Activated naive CD8-positive, alpha-beta T cell treated with anti-CD3 and anti-CD28 coated beads, Interleukin-2, amount 50 U/mL, for 24 hours (primary cell): ENCODE measurements around the gene NDST4.

Source experiments
- ATAC-seq: fragments of 150-1000 bp; cut with Tn5 transposase; one replicate; pipeline ENCODE4 v1.10.0; 2021
- DNase-seq: peaks from one replicate; pipeline ENCODE4 v3.0.0; 2021
- H3K27ac Mint-ChIP-seq: one replicate; pipeline ENCODE4 v1.8.0; 2021; ENCODE audit warnings: mild to moderate bottlenecking, mixed read lengths
- H3K27me3 Mint-ChIP-seq: one replicate; pipeline ENCODE4 v1.8.0; 2021; ENCODE audit warnings: mixed read lengths
- H3K36me3 Mint-ChIP-seq: one replicate; pipeline ENCODE4 v1.8.0; 2021; ENCODE audit warnings: low read depth, mixed read lengths
- H3K4me1 Mint-ChIP-seq: one replicate; pipeline ENCODE4 v1.8.0; 2021; ENCODE audit warnings: mixed read lengths
- H3K4me3 Mint-ChIP-seq: one replicate; pipeline ENCODE4 v1.8.0; 2021; ENCODE audit warnings: mild to moderate bottlenecking, moderate library complexity, mixed read lengths
- H3K9me3 Mint-ChIP-seq: one replicate; pipeline ENCODE4 v1.8.0; 2021; ENCODE audit warnings: mixed read lengths

NDST4 gene

DNA sequence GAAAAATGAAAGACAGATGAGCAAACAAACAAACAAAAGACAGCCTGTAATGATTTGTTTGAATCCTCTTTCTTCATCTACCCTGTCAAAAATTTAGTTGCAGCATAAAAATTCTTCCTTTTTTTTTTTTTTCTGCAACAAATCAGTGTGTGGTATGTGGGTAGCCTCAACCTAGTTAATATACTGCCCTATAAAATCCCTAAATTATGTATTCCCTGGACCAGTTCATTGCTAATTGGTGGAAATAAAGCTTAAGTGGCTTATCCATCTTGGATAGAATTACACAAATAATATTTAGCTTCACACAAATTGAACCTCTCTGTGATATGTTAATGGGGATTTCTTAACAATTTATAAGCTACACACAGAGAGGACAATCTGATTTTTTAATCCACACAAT lies 208.4 kb downstream of the NDST4 start:
- Mint-ChIP-seq H3K9me3 (no peaks in the 10 kb centered on the region), H3K4me3 (no peak overlapping the region), H3K27me3 (no peaks in the 10 kb centered on the region), H3K4me1 (no peaks in the 10 kb centered on the region), H3K27ac (no peak overlapping the region), H3K36me3 (no peaks in the 10 kb centered on the region)
- ATAC-seq (no peak), DNase-seq (no peak)

DNA sequence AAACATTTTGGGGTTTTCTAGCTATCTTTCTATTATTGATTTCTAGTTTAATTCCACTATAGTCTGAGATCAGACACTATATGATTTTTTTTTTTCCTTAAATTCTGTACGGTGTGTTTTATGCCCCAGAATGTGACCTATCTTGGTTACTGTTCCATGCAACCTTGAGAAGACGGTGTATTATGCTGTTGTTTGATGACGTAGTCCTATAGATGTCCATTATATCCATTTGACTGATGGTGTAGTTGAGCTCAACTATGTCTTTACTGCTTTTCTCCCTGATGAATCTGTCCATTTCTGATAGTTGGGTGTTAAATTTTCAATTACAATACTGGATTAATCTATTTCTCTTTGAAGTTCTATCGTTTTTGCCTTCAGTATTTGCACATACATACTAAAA lies 212.5 kb downstream of the NDST4 start:
- no peaks in the 10 kb centered on the region for H3K27me3 Mint-ChIP-seq
- no peak overlapping the region for H3K4me3 Mint-ChIP-seq
- no peaks in the 10 kb centered on the region for H3K36me3 Mint-ChIP-seq
- H3K9me3 Mint-ChIP-seq = peaks cover 8% of the 10 kb centered on the region
- no peak overlapping the region for H3K27ac Mint-ChIP-seq
- DNase-seq (no peak), ATAC-seq (no peak)
- no peaks in the 10 kb centered on the region for H3K4me1 Mint-ChIP-seq

- no peak overlapping the region for H3K27ac Mint-ChIP-seq
- no peaks in the 10 kb centered on the region for H3K27me3 Mint-ChIP-seq
- no peaks in the 10 kb centered on the region for H3K36me3 Mint-ChIP-seq
- ATAC-seq = no peak
- H3K4me3 Mint-ChIP-seq = no peak overlapping the region
- no peak for DNase-seq
- no peaks in the 10 kb centered on the region for H3K4me1 Mint-ChIP-seq
- peaks cover 3% of the 10 kb centered on the region for H3K9me3 Mint-ChIP-seq
Observed at GRCh38 chr4:114890773-114891172, 222.6 kb downstream of the NDST4 start.

DNA sequence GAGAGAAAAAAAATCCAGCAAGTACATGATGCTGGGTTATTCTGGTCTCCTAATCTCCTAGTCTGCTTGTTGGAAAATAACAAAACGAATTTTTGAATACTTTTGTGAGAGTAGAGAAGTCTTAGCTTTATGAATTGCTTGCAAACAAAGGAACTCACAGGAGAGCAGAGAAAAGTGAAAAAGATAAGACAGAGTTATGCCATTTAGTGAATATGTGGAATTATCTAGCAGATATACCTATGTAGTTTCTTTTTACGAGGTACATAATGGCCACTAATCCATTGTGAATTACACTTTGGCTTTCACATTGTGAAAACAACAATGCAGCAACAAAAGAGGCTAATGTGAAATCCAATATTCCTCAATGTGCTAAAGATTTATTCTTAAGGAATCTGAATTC lies 226.7 kb downstream of the NDST4 start:
- ATAC-seq (no peak), DNase-seq (no peak)
- H3K27me3 Mint-ChIP-seq = no peaks in the 10 kb centered on the region
- H3K36me3 Mint-ChIP-seq = no peaks in the 10 kb centered on the region
- no peak overlapping the region for H3K27ac Mint-ChIP-seq
- H3K4me1 Mint-ChIP-seq = no peaks in the 10 kb centered on the region
- no peaks in the 10 kb centered on the region for H3K9me3 Mint-ChIP-seq
- no peak overlapping the region for H3K4me3 Mint-ChIP-seq

DNA sequence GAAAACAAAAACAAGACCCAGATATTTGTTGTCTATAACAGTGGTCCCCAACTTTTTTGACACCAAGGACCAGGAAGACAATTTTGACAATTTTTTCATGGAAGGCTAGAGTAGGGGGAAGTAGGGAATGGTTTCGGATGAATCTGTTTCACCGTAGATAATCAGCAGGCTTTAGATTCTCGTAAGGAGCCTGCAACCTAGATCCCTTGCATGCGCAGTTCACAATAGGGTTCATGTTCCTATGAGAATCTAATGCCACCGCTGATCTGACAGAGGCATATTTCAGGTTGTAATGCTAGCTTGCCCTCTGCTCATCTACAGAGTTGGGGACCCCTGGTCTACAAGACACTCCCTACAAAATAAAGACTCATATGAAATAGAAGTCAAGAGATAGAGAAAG lies 229.8 kb downstream of the NDST4 start:
- Mint-ChIP-seq H3K4me3 (no peak overlapping the region), H3K9me3 (no peaks in the 10 kb centered on the region), H3K27ac (no peak overlapping the region), H3K36me3 (no peaks in the 10 kb centered on the region), H3K27me3 (no peaks in the 10 kb centered on the region), H3K4me1 (no peaks in the 10 kb centered on the region)
- ATAC-seq = no peak
- no peak for DNase-seq

DNA sequence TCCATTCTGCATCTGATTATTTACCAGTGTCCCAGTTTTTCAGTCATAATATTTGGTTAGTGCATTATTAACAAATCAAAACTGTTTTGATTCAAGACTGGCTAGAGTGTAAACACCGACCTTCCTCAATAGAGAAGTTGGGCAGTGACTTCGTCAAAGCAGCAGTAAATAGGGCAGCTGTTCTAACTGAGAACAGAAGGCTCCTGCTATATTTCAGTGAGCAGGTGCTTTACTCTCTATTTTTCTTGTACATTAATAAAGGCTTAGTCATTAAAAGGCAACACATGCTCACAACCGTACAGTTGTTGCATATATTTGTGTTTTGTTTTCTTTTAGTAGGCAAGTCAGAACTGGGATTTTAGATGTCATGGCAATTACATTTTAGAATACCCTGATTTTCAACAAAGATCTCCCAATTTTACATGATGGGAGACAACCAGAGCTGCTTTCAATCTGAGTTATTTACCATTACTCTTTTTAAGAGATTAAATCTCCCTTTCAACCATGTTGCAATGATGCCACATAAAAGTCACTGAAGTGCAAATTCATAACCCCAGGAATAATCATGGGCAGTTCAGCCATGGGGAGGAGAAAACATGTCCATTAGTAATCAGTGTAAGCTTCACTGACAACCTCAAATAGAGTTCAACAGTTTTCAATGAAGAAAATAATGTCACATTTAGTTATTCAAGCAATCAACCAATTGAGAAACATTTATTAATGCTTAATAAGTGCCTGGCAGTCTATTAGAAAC lies 233.3 kb downstream of the NDST4 start:
- no peaks in the 10 kb centered on the region for H3K4me1 Mint-ChIP-seq
- ATAC-seq (no peak), DNase-seq (no peak)
- no peaks in the 10 kb centered on the region for H3K36me3 Mint-ChIP-seq
- no peak overlapping the region for H3K4me3 Mint-ChIP-seq
- H3K27me3 Mint-ChIP-seq = no peaks in the 10 kb centered on the region
- H3K27ac Mint-ChIP-seq = no peak overlapping the region
- H3K9me3 Mint-ChIP-seq = no peaks in the 10 kb centered on the region

GRCh38 chr4:114875630-114876029 lies 237.8 kb downstream of the NDST4 start:
- Mint-ChIP-seq H3K27ac (no peak overlapping the region), H3K36me3 (no peaks in the 10 kb centered on the region)
- DNase-seq = no peak

GRCh38 chr4:114874321-114874720 lies 239.1 kb downstream of the NDST4 start:
- Mint-ChIP-seq H3K36me3 (no peaks in the 10 kb centered on the region), H3K27ac (no peak overlapping the region), H3K27me3 (no peaks in the 10 kb centered on the region), H3K4me3 (no peak overlapping the region), H3K4me1 (no peaks in the 10 kb centered on the region), H3K9me3 (no peaks in the 10 kb centered on the region)
- no peak for DNase-seq
- ATAC-seq = no peak

More at GRCh38 chr4:114875630-114876029, 237.8 kb downstream of the NDST4 start:
- no peaks in the 10 kb centered on the region for H3K27me3 Mint-ChIP-seq
- no peaks in the 10 kb centered on the region for H3K4me1 Mint-ChIP-seq
- H3K4me3 Mint-ChIP-seq = no peak overlapping the region
- no peak for ATAC-seq
- H3K9me3 Mint-ChIP-seq = no peaks in the 10 kb centered on the region

DNA sequence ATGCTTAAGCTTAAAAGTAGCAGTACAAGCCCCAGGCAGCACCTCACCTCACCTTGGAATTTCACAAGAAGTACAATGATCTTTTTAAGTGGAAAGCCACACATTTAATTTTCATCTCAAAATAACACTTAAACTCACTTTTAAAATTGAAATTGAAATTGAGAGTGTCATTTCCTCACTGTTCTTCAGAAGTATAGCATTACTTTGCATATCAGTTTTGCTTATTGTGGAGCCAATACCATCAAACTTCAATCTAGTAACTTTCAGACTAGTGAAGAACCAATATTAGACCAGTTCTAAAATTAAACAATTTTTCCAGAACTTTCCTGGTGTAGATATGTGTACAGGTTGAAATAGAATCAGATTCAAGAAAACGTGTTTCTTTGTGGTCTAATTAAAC lies 242.4 kb downstream of the NDST4 start:
- ATAC-seq (no peak), DNase-seq (no peak)
- Mint-ChIP-seq H3K27me3 (no peaks in the 10 kb centered on the region), H3K9me3 (no peaks in the 10 kb centered on the region), H3K4me3 (no peak overlapping the region), H3K27ac (no peak overlapping the region), H3K36me3 (no peaks in the 10 kb centered on the region), H3K4me1 (no peaks in the 10 kb centered on the region)

DNA sequence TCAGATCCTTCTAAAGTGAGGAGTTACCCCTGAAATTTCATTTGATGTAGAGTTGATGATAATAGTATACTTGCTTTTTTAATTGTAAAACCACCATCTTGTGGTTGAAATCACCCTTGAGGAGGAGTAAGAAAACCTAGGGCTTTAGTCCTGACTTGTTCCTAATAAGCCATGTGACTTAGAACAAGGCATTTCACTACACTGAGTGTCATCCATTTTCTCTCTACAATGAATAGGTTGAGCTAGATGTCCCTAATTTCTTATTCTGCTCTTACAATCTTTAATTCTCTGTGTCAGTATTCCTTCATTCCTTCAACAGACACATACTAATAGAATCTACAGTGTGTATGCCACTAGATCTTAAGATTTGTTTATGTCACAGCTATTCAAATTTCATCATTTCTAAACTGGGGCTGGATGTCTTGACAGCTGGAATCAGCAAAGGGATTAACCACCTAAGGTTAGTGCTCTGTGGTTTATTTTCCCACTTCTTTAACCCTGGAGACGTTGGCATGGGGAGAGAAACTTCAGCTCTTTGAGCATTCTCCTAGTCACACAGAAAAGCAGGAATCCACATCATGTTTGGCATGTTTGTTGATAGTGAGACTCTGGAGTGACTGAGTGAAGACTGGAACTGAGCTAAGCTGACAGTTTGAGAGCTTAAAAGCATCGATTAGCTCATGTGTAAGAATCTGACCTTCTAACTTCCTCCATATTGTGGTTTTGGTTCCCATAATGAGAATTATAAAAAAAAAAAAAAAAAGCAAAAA lies 246.3 kb downstream of the NDST4 start:
- no peaks in the 10 kb centered on the region for H3K9me3 Mint-ChIP-seq
- H3K27ac Mint-ChIP-seq = no peak overlapping the region
- H3K4me1 Mint-ChIP-seq = no peaks in the 10 kb centered on the region
- no peak for ATAC-seq
- DNase-seq = no peak
- H3K36me3 Mint-ChIP-seq = no peaks in the 10 kb centered on the region
- no peaks in the 10 kb centered on the region for H3K27me3 Mint-ChIP-seq
- H3K4me3 Mint-ChIP-seq = no peak overlapping the region

DNA sequence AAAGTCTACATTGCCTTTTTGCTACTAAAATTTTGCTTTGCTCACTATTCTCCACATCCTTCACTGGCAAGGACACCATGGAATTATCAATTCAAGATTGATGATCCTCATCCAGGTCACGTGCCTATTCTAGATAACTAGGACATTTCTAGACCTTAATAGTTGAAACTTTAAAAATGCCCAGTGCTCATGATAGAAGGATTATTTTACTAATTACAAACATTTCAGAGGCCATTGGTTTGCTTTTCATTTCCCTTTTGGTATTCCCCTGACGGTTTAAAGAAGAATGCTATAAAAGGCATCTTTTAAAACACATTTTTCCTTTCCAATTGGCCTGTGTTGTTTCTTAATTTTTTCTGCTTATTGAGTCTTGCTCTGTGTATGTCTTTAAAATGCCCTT lies 249.4 kb downstream of the NDST4 start:
- no peak overlapping the region for H3K27ac Mint-ChIP-seq
- H3K36me3 Mint-ChIP-seq = no peaks in the 10 kb centered on the region
- H3K4me3 Mint-ChIP-seq = no peak overlapping the region
- H3K4me1 Mint-ChIP-seq = no peaks in the 10 kb centered on the region
- H3K27me3 Mint-ChIP-seq = no peaks in the 10 kb centered on the region
- DNase-seq = no peak
- no peak for ATAC-seq
- H3K9me3 Mint-ChIP-seq = no peaks in the 10 kb centered on the region

- Mint-ChIP-seq H3K9me3 (no peaks in the 10 kb centered on the region), H3K4me3 (no peak overlapping the region), H3K36me3 (no peaks in the 10 kb centered on the region), H3K4me1 (no peaks in the 10 kb centered on the region), H3K27me3 (no peaks in the 10 kb centered on the region), H3K27ac (no peak overlapping the region)
- no peak for ATAC-seq
- no peak for DNase-seq
Observed at GRCh38 chr4:114860786-114861185, 252.6 kb downstream of the NDST4 start.

DNA sequence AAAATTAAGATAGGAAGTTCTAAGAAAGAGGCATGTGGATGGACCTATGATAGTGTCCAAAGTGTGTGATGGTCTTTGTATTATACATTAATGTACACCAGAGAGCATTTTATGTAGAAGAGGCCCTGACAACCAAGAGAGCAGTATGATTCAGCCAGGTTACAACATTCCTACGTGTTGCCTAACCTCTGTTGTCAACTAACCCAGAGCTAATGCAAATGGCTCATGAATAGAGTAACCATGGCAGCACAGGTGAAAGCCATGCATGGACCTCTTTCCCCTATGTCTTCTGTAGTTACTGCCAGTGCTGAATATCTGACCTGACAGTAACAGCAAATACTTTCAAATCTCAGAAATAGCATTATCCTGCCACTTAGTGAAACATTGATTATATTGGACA lies 255.6 kb downstream of the NDST4 start:
- H3K4me3 Mint-ChIP-seq = no peak overlapping the region
- H3K27ac Mint-ChIP-seq = no peak overlapping the region
- H3K27me3 Mint-ChIP-seq = no peaks in the 10 kb centered on the region
- no peaks in the 10 kb centered on the region for H3K4me1 Mint-ChIP-seq
- peaks cover 6% of the 10 kb centered on the region for H3K9me3 Mint-ChIP-seq
- DNase-seq (no peak), ATAC-seq (no peak)
- H3K36me3 Mint-ChIP-seq = no peaks in the 10 kb centered on the region

DNA sequence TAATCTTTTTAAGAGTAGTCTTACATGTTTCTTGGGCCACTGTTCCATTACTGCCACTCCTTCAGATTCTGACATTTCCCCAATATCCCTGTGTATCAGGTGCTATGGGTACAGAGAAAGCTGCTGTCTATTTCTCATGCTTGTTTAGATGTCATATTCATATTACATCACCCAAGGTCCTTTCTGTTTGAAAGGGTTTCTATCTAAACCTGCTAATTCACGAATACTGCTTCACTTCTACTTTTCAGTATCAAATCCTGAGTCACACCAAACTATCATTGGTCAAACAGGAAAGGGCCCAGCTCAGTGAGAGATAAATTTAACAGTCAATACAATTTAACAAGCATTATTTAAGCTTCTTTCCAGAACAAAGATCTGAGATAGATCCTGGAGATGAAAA lies 273.4 kb downstream of the NDST4 start:
- Mint-ChIP-seq H3K36me3 (no peaks in the 10 kb centered on the region), H3K4me3 (no peak overlapping the region), H3K27me3 (no peaks in the 10 kb centered on the region), H3K9me3 (peaks cover 11% of the 10 kb centered on the region), H3K4me1 (no peaks in the 10 kb centered on the region), H3K27ac (no peak overlapping the region)
- no peak for ATAC-seq
- DNase-seq = no peak

DNA sequence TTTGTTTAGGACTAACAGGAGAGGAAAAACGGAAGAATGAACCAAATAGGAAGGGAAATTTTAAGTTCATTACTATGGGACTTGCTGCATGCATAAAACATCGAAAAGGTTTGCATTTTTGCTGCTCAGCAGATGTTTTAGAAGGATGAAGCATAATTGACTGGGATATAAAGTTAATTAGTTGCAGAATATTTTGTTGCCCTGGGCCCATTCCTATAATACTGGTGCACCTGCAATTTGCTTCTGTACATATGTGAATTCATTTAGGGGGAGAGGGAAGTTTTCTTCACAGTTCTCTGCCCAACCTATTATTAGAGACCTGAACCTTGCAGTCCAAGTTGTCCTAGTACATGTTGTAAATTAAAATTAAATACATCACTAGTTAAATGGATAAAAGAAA lies 282.8 kb downstream of the NDST4 start:
- no peak overlapping the region for H3K4me3 Mint-ChIP-seq
- no peaks in the 10 kb centered on the region for H3K9me3 Mint-ChIP-seq
- H3K36me3 Mint-ChIP-seq = no peaks in the 10 kb centered on the region
- no peaks in the 10 kb centered on the region for H3K4me1 Mint-ChIP-seq
- H3K27ac Mint-ChIP-seq = no peak overlapping the region
- no peak for ATAC-seq
- no peak for DNase-seq
- H3K27me3 Mint-ChIP-seq = no peaks in the 10 kb centered on the region
